Measurements from ENCODE around the gene PSMB1.

- TF ChIP-seq CTCF (IDR thresholded peaks at IDR 0.05) (no peak), POLR2A (IDR thresholded peaks at IDR 0.05) (no peak)
Observed at GRCh38 chr6:170554796-170555137, 1.7 kb upstream of the PSMB1 start.
